Loucy (cell line): Measurements from ENCODE around the gene PYY.
"Not testable (repeated sequence)": the region's sequence is repeated elsewhere in the genome, so short reads cannot be mapped to it uniquely, and the experiment has no call there.

Experiments
- H2AFZ ChIP-seq: fragments of 200-600 bp; sonication (generic); 2 replicates; pipeline ENCODE4 v1.6.0; 2016; ENCODE audit warnings: antibody characterized with exemption, mild to moderate bottlenecking, low read length, moderate library complexity
- H3F3A ChIP-seq: fragments of 200-600 bp; 2 replicates; pipeline ENCODE4 v1.6.0; 2016; ENCODE audit warnings: antibody characterized with exemption, low read depth, mild to moderate bottlenecking
- H3K27me3 ChIP-seq: fragments of 200-600 bp; sonication (generic); 2 replicates; pipeline ENCODE4 v1.6.1; 2014; ENCODE audit warnings: low read length, mild to moderate bottlenecking; ENCODE audit not compliant: insufficient read depth, poor library complexity, severe bottlenecking
- H3K36me3 ChIP-seq: fragments of 200-600 bp; sonication (generic); 2 replicates; pipeline ENCODE4 v1.6.1; 2016; ENCODE audit warnings: low read length; ENCODE audit not compliant: insufficient read depth
- H3K4me1 ChIP-seq: fragments of 200-600 bp; sonication (generic); 2 replicates; pipeline ENCODE4 v1.5.1; 2014; ENCODE audit warnings: low read length, mild to moderate bottlenecking; ENCODE audit not compliant: insufficient read depth, poor library complexity, severe bottlenecking
- H3K4me2 ChIP-seq: fragments of 200-600 bp; sonication (generic); 2 replicates; pipeline ENCODE4 v1.6.0; 2014; ENCODE audit warnings: antibody characterized with exemption, low read length, low read depth, mild to moderate bottlenecking; ENCODE audit not compliant: poor library complexity, severe bottlenecking
- H3K4me3 ChIP-seq: fragments of 200-600 bp; sonication (generic); 2 replicates; pipeline ENCODE4 v1.5.1; 2014; ENCODE audit warnings: low read length, mild to moderate bottlenecking, mixed read lengths; ENCODE audit not compliant: poor library complexity, severe bottlenecking
- H3K79me2 ChIP-seq: fragments of 200-600 bp; sonication (generic); 2 replicates; pipeline ENCODE4 v1.6.1; 2014; ENCODE audit warnings: low read length; ENCODE audit not compliant: insufficient read depth
- H3K9ac ChIP-seq: fragments of 200-600 bp; sonication (generic); 2 replicates; pipeline ENCODE4 v1.6.0; 2014; ENCODE audit warnings: mild to moderate bottlenecking, low read depth, low read length, moderate library complexity; ENCODE audit not compliant: poor library complexity, severe bottlenecking
- H3K9me2 ChIP-seq: fragments of 200-600 bp; sonication (generic); replicated peaks from 2 replicates; pipeline ENCODE4 v1.6.1; 2016; ENCODE audit warnings: low read depth, low read length, mixed read lengths
- H3K9me3 ChIP-seq: fragments of 200-600 bp; sonication (generic); 2 replicates; pipeline ENCODE4 v1.6.1; 2014; ENCODE audit warnings: mild to moderate bottlenecking, antibody characterized with exemption, low read length, low read depth; ENCODE audit not compliant: insufficient read depth
- H4K20me1 ChIP-seq: fragments of 200-600 bp; sonication (generic); 2 replicates; pipeline ENCODE4 v1.6.0; 2014; ENCODE audit warnings: antibody characterized with exemption, low read length, mild to moderate bottlenecking; ENCODE audit not compliant: insufficient read depth, poor library complexity, severe bottlenecking
- CTCF ChIP-seq: fragments of 200-600 bp; sonication (generic); conservative IDR thresholded peaks from 2 replicates; pipeline ENCODE4 v1.5.1; 2014; ENCODE audit warnings: mild to moderate bottlenecking, antibody characterized with exemption, low read length
- EZH2phosphoT487 ChIP-seq: fragments of 200-600 bp; IDR thresholded peaks from 2 replicates; pipeline ENCODE4 v1.6.1; 2018; ENCODE audit warnings: antibody characterized with exemption, mild to moderate bottlenecking, moderate library complexity, borderline replicate concordance

PYY gene

GRCh38 chr17:43942051-43942685 is 11.6 kb downstream of the PYY start, which contains the start of gene PPY:
PPY (minus strand) TSS chr17:43942476; CDS start chr17:43941654, 822 bp downstream.
- peaks cover 13% of the 10 kb centered on the region for H3K4me1 ChIP-seq

GRCh38 chr17:43940630-43941029 is 13.1 kb downstream of the PYY start:
- no peaks in the 10 kb centered on the region for H3F3A ChIP-seq
- no peak overlapping the region for H2AFZ ChIP-seq
- no peak overlapping the region for H3K9ac ChIP-seq
- no peak for TF ChIP-seq EZH2phosphoT487
- TF ChIP-seq CTCF, result peak; percentile 68
- no peak overlapping the region for H3K4me2 ChIP-seq
- H3K36me3 ChIP-seq, result no peaks in the 10 kb centered on the region
- no peaks in the 10 kb centered on the region for H4K20me1 ChIP-seq
- H3K27me3 ChIP-seq, result no peaks in the 10 kb centered on the region
- no peaks in the 10 kb centered on the region for H3K4me1 ChIP-seq
- H3K79me2 ChIP-seq, result no peaks in the 10 kb centered on the region
- H3K4me3 ChIP-seq, result no peak overlapping the region
- no peaks in the 10 kb centered on the region for H3K9me3 ChIP-seq
- H3K9me2 ChIP-seq, result no peaks in the 10 kb centered on the region

More at GRCh38 chr17:43942051-43942685, 11.6 kb downstream of the PYY start, which contains the start of gene PPY:
- no peaks in the 10 kb centered on the region for H3K36me3 ChIP-seq
- no peaks in the 10 kb centered on the region for H3K27me3 ChIP-seq
- H3K9ac ChIP-seq, result no peak within 1 kb of the TSS
- no peak within 1 kb of the TSS for H3K4me2 ChIP-seq
- no peak within 1 kb of the TSS for H2AFZ ChIP-seq
- no peaks in the 10 kb centered on the region for H3K9me2 ChIP-seq
- no peaks in the 10 kb centered on the region for H3K79me2 ChIP-seq
- H3F3A ChIP-seq, result no peaks in the 10 kb centered on the region
- no peak within 1 kb of the TSS for H3K4me3 ChIP-seq
- TF ChIP-seq EZH2phosphoT487 (no peak), CTCF (no peak)
- H4K20me1 ChIP-seq, result no peaks in the 10 kb centered on the region
- H3K9me3 ChIP-seq, result no peaks in the 10 kb centered on the region

- no peak overlapping the region for H3K4me3 ChIP-seq
- H4K20me1 ChIP-seq, result no peaks in the 10 kb centered on the region
- no peak overlapping the region for H3K9ac ChIP-seq
- H3K4me1 ChIP-seq, result no peaks in the 10 kb centered on the region
- no peaks in the 10 kb centered on the region for H3K27me3 ChIP-seq
- no peaks in the 10 kb centered on the region for H3K9me3 ChIP-seq
- no peaks in the 10 kb centered on the region for H3K36me3 ChIP-seq
- no peak overlapping the region for H2AFZ ChIP-seq
- TF ChIP-seq EZH2phosphoT487, result no peak
- no peak for TF ChIP-seq CTCF
- no peaks in the 10 kb centered on the region for H3K79me2 ChIP-seq
- no peak overlapping the region for H3K4me2 ChIP-seq
- H3F3A ChIP-seq, result no peaks in the 10 kb centered on the region
- no peaks in the 10 kb centered on the region for H3K9me2 ChIP-seq
Measured at GRCh38 chr17:43939886-43940285, 13.9 kb downstream of the PYY start.

- not testable (repeated sequence) for H4K20me1 ChIP-seq, H3K79me2 ChIP-seq, H3K9ac ChIP-seq, H3K4me2 ChIP-seq, H3K9me3 ChIP-seq, H2AFZ ChIP-seq, H3K36me3 ChIP-seq, H3K4me3 ChIP-seq, H3K27me3 ChIP-seq, H3K9me2 ChIP-seq, H3F3A ChIP-seq, H3K4me1 ChIP-seq
Measured at GRCh38 chr17:43939452-43939851, 14.3 kb downstream of the PYY start.
